Urothelium cell line (cell line): ENCODE results near the gene KIAA0040.
"Not testable (repeated sequence)": the region's sequence is repeated elsewhere in the genome, so short reads cannot be mapped to it uniquely, and the experiment has no call there.

Experiments used
- DNase-seq: peaks from one replicate; pipeline ENCODE4 v3.0.0; 2011; ENCODE audit warnings: low spot score, mixed read lengths
- FAIRE-seq: peaks from 2 replicates; lab custom pipeline; 2011; peaks lifted over from hg19 to GRCh38; lab: Jason Lieb, UNC

KIAA0040 gene

GRCh38 chr1:175108331-175108820 is 84.2 kb downstream of the KIAA0040 start:
- DNase-seq, FAIRE-seq: not testable (repeated sequence)
